ENCODE data around the gene DPP10.

GRCh38 chr2:115400940-115401339, 958.5 kb downstream of the DPP10 start:
- TF ChIP-seq POLR2A (IDR thresholded peaks at IDR 0.05; ENCODE audit: low read depth, low read length), result no peak
- TF ChIP-seq POLR2AphosphoS5 (IDR thresholded peaks at IDR 0.05; ENCODE audit: low read depth, low read length), result no peak
